ENCODE results near the gene SCFD2.
A peak's percentile ranks its signal among the peaks of the same experiment; 100 is the strongest.

SCFD2 gene

GRCh38 chr4:52945982-52946381 lies 419.9 kb downstream of the SCFD2 start:
- TF ChIP-seq CTCF (IDR thresholded peaks at IDR 0.05; ENCODE audit: low read length, missing control alignments): no peak
- H3K4me3 ChIP-seq (replicated peaks; ENCODE audit: low read depth, low read length): no peak overlapping the region
- no peak for DNase-seq (ENCODE audit: low read depth)

- DNase-seq (ENCODE audit: low read depth): no peak
- H3K4me3 ChIP-seq (replicated peaks; ENCODE audit: low read depth, low read length): no peak overlapping the region
- no peak for TF ChIP-seq CTCF (IDR thresholded peaks at IDR 0.05; ENCODE audit: low read length, missing control alignments)
These were observed 420.4 kb downstream of the SCFD2 start for GRCh38 chr4:52945326-52945898.

GRCh38 chr4:52943677-52944076 lies 422.2 kb downstream of the SCFD2 start:
- DNase-seq (ENCODE audit: low read depth): no peak
- no peak for TF ChIP-seq CTCF (IDR thresholded peaks at IDR 0.05; ENCODE audit: low read length, missing control alignments)
- no peak overlapping the region for H3K4me3 ChIP-seq (replicated peaks; ENCODE audit: low read depth, low read length)

GRCh38 chr4:52942936-52943335 lies 422.9 kb downstream of the SCFD2 start:
- no peak for TF ChIP-seq CTCF (IDR thresholded peaks at IDR 0.05; ENCODE audit: low read length, missing control alignments)
- DNase-seq (ENCODE audit: low read depth): peak; percentile 7
- no peak overlapping the region for H3K4me3 ChIP-seq (replicated peaks; ENCODE audit: low read depth, low read length)

- TF ChIP-seq CTCF (IDR thresholded peaks at IDR 0.05; ENCODE audit: low read length, missing control alignments): no peak
- DNase-seq (ENCODE audit: low read depth): no peak
- no peak overlapping the region for H3K4me3 ChIP-seq (replicated peaks; ENCODE audit: low read depth, low read length)
These were observed 424.4 kb downstream of the SCFD2 start for GRCh38 chr4:52941450-52941849.

GRCh38 chr4:52939739-52940138 lies 426.1 kb downstream of the SCFD2 start:
- no peak for DNase-seq (ENCODE audit: low read depth)
- H3K4me3 ChIP-seq (replicated peaks; ENCODE audit: low read depth, low read length): no peak overlapping the region
- TF ChIP-seq CTCF (IDR thresholded peaks at IDR 0.05; ENCODE audit: low read length, missing control alignments): no peak

- H3K4me3 ChIP-seq (replicated peaks; ENCODE audit: low read depth, low read length): no peak overlapping the region
- TF ChIP-seq CTCF (IDR thresholded peaks at IDR 0.05; ENCODE audit: low read length, missing control alignments): no peak
- DNase-seq (ENCODE audit: low read depth): no peak
These were observed 426.5 kb downstream of the SCFD2 start for GRCh38 chr4:52939325-52939724.

Measured in fibroblast of pulmonary artery (primary cell).